Retinal pigment epithelial cell (primary cell): Measurements from ENCODE around the gene MAGEF1.

Source experiments
- DNase-seq: peaks from one replicate; pipeline ENCODE4 v3.0.0-alpha.2; 2010; ENCODE audit warnings: low read depth
- H3K4me3 ChIP-seq: 2 replicates; pipeline ENCODE4 v1.5.1; 2011; ENCODE audit warnings: mild to moderate bottlenecking, low read length, control low read depth, moderate library complexity
- TF ChIP-seq, protein P1 (sequence below): conservative IDR thresholded peaks from 2 replicates; pipeline ENCODE4 v1.5.1; 2011; ENCODE audit warnings: low read depth, low read length, control low read depth, inconsistent platforms

MAGEF1 gene

DNA sequence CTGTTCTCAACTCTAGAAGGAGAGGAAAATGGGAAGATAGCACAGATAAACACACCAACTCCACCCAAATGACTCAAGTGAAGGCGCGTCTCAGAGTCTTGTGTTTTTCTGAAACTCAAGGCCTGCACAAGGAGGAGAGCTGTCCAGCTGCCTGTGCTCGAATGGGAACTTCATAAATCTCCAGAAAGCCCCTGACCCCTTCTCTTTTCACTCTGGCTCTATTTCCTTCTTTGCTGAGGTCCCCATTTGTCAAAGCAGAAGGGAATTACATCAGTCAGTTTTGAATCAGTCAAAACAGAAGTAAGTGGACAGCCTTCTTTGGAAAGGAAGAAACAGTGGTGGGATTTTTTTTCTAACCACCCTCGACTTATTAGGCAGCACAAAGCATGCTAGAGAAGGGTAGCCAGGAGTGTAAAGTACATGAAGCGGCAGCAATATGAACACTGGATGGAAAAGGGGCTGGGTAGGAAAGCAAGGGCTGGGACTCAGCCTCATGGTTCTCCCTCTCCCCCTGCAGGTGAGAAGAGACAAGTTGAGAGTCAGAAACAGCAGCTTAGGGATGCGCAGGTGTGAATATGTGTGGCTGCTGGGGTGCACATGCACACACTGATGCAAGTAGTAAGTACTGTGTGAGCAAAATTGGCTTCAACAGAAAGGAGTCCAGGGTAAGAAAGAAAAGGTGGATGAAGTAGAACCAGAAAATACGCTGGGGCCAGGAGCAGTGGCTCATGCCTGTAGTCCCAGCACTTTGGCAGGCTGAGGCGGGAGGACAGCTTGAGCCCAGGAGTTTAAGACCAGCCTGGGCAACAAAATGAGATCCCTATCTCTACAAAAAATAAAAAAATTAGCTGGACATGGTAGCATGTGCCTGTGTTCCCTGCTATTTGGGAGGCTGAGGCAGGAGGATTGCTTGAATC is 36.6 kb upstream of the MAGEF1 start:
- TF ChIP-seq, protein P1, sequence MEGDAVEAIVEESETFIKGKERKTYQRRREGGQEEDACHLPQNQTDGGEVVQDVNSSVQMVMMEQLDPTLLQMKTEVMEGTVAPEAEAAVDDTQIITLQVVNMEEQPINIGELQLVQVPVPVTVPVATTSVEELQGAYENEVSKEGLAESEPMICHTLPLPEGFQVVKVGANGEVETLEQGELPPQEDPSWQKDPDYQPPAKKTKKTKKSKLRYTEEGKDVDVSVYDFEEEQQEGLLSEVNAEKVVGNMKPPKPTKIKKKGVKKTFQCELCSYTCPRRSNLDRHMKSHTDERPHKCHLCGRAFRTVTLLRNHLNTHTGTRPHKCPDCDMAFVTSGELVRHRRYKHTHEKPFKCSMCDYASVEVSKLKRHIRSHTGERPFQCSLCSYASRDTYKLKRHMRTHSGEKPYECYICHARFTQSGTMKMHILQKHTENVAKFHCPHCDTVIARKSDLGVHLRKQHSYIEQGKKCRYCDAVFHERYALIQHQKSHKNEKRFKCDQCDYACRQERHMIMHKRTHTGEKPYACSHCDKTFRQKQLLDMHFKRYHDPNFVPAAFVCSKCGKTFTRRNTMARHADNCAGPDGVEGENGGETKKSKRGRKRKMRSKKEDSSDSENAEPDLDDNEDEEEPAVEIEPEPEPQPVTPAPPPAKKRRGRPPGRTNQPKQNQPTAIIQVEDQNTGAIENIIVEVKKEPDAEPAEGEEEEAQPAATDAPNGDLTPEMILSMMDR = peak; percentile 44
- DNase-seq = no peak
- H3K4me3 ChIP-seq = no peak overlapping the region

DNA sequence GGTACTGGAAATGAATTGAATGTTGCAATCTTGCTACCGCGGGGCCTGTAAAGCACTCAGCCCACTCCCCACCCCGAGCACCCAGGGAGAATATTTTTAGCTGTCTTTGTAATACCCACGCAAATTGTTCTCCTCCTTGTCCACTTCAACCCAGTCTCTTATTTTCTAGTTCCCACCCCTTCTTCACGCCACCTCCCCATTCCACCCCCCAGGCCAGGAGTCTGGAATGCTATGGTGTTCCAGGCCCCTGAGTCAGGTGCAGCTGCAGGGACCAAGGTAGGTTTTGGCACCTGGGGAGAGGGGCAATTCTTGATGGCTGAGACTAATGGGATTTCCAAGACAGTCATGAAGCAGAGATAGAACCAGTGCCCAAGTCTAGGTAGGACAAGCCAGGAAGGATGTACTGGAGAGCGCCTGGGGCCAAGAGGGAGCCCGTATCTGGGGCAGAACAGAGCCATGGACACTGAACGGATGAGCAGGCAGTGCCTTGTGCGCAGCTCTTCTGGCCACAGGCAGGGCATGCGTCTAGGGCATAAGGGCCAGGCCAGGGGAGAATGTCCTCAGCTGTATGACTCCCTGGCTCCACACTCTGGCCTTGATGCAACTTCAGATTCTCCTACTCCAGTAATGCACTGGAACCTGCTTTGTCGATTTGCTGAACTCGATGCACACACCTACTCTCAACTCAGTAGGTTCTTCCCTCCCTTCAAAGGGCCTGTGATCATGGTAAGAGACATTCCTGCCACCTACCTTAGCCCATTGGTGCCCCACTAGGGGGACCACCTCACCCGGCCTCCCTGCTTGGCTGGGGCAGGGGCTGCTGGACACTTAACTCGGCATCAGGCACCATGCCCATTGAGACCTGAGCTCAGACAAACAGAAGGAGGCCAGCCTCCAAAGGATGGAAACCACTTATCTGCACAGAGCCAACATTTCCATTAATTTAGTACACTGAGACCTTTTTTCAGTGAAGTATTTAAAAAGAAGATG is 34.6 kb upstream of the MAGEF1 start:
- H3K4me3 ChIP-seq = no peak overlapping the region
- no peak for DNase-seq
- TF ChIP-seq, protein P1 = no peak

DNA sequence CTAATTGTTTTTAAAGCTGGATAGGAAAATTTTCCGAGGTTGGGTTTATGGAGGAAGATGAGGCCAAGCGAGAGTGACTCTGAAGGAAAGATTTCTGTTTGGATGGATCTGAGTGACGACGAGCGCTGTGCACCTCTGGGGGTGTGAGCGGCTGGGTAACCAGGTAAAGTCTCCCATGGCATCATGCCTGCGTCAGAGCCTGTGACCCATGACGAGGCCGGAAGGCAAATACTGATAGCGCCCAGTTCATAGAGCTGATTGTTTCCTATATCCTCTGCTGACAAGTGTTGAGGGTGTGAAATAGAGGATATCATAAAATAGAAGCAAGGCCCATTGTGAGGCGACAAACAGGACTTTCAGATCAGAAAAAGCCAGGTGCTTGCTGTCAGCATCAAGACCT is 33.7 kb upstream of the MAGEF1 start:
- TF ChIP-seq, protein P1 = no peak
- no peak overlapping the region for H3K4me3 ChIP-seq
- DNase-seq = no peak

DNA sequence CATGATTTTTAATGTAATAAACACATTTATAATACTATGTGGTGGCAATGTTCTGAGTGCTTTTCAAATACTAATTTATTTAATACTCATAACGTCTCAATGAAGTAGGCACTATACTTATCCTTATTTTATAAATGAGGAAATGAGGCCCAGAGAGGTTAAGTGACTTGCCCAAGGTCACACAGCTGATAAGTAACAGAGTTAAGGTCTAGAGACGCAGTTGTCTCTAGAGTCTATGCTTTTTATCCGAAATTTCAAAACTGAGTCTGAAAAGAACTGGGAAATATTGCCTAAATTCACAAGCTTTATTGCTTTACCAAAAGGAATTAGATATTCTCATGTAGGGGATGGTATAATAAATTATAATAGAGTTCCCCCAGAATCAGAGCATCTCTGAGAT is 31.4 kb upstream of the MAGEF1 start:
- H3K4me3 ChIP-seq = no peak overlapping the region
- no peak for DNase-seq
- TF ChIP-seq, protein P1 = no peak

DNA sequence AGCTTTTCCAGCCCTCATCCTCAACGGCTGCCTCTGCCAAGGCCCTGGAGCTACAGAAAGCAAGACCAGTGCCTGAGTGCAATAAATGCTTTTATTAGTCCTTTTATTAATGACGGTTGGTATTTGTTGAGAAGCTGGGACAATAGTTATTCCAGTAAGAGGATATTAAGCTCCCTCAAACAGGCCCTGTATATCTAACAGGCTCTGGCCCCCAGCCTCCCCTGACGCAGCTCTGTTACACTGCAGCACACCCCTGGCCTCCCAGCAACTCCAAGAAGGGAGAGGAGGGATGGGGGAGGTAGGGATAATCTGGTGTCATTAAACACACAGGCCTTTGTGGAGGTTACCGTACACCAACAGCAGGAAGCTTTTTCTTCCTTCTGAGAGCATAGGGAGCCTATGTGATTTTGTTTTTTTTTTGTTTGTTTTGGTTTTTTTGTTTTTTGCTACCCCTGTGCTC is 30.8 kb upstream of the MAGEF1 start:
- TF ChIP-seq, protein P1 = no peak
- no peak for DNase-seq

DNA sequence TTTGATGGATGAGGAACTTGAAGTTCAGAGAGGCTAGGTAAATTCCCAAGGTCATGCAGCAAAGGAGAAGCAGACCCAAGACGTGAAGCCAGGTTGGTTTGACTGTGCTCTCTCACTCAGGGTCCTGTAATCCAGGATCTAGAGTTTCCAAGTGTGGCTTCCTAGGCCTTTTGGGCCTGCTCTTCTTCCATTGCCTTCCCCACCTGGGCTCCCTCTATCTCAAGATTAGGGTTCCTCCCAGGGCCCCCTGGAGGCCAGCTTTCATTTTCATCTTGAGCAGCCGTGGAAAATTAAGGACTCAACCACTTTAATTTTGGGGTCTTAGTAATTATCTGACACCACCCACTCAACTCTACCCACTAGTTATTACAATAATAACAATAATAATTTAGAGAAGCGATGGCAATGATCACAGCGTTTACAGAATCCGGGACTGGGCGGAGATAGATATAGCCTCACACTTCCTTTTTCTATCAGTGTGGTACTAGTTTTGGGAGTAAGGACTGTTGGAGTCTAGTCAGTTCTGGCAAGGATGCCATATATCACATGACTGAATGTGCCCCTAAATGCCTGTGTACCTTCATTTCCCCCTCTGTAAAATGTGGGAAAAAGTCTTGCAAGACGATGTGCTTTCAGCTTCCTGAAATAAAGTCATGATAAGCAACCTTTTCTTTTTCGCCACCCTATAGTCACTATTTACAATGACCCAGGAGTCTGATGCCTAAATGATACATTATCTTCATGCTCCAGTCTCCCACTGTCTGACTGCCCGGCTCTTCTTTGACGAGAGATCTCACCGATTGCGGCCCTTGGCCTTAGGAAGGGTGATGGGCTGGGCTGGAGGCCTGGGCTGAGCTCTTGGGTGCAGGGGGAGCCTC is 30.2 kb upstream of the MAGEF1 start:
- H3K4me3 ChIP-seq = no peak overlapping the region
- TF ChIP-seq, protein P1 = no peak
- no peak for DNase-seq

More for the DNA sequence above, 30.8 kb upstream of the MAGEF1 start:
- H3K4me3 ChIP-seq = no peak overlapping the region
